M059J (cell line): ENCODE data around the gene FLRT1. TPM values are rescaled to one million over a fixed set of nuclear protein-coding genes. Genes with fewer than 3 reads are reported as not detected.
"Not testable (repeated sequence)": the region's sequence is repeated elsewhere in the genome, so short reads cannot be mapped to it uniquely, and the experiment has no call there.

ENCODE experiments used
- DNase-seq: peaks from one replicate; pipeline ENCODE4 v3.0.0-alpha.2; 2012; ENCODE audit warnings: low read depth
- total RNA-seq: library from RNA; depleted of rRNA; stranded (reverse); fragments of >200 nt; shearing (Covaris generic); gene quantifications from 2 replicates; pipeline ENCODE4 v1.2.3, GENCODE V29; 2014

FLRT1 gene
- total RNA-seq, 1 experiment from 2014 or later = 0.15 TPM

- DNase-seq = no peak
Measured at GRCh38 chr11:64044730-64045393, 9.1 kb downstream of the FLRT1 start.

GRCh38 chr11:64045700-64046099, 10.0 kb downstream of the FLRT1 start:
- no peak for DNase-seq

- DNase-seq = not testable (repeated sequence)
Measured at GRCh38 chr11:64047373-64047772, 11.6 kb downstream of the FLRT1 start.

GRCh38 chr11:64048042-64048854, 12.5 kb downstream of the FLRT1 start:
- DNase-seq = no peak

GRCh38 chr11:64049509-64049908, 13.8 kb downstream of the FLRT1 start:
- no peak for DNase-seq

GRCh38 chr11:64051297-64051696, 15.6 kb downstream of the FLRT1 start:
- DNase-seq = no peak

GRCh38 chr11:64052436-64052835, 16.7 kb downstream of the FLRT1 start:
- DNase-seq = no peak

- no peak for DNase-seq
Measured at GRCh38 chr11:64052938-64053622, 17.3 kb downstream of the FLRT1 start.

- no peak for DNase-seq
Measured at GRCh38 chr11:64053699-64054098, 18.0 kb downstream of the FLRT1 start.

- DNase-seq = no peak
Measured at GRCh38 chr11:64055077-64055476, 19.3 kb downstream of the FLRT1 start.

GRCh38 chr11:64056213-64056785, 20.6 kb downstream of the FLRT1 start:
- DNase-seq = no peak

- no peak for DNase-seq
Measured at GRCh38 chr11:64056861-64057260, 21.1 kb downstream of the FLRT1 start.

GRCh38 chr11:64057890-64058289, 22.2 kb downstream of the FLRT1 start:
- DNase-seq = no peak

GRCh38 chr11:64058494-64058893, 22.8 kb downstream of the FLRT1 start:
- DNase-seq = peak; percentile 42

- DNase-seq = no peak
Measured at GRCh38 chr11:64059339-64060140, 23.8 kb downstream of the FLRT1 start.

GRCh38 chr11:64060263-64060860, 24.6 kb downstream of the FLRT1 start:
- DNase-seq = no peak

- no peak for DNase-seq
Measured at GRCh38 chr11:64060861-64061444, 25.2 kb downstream of the FLRT1 start.

GRCh38 chr11:64062185-64063039, 26.7 kb downstream of the FLRT1 start:
- no peak for DNase-seq

- DNase-seq = no peak
Measured at GRCh38 chr11:64063777-64064176, 28.0 kb downstream of the FLRT1 start.
